ENCODE data around the gene ASB15. TPM values are rescaled to one million over a fixed set of nuclear protein-coding genes. Genes with fewer than 3 reads are reported as not detected.

Gene ASB15
- total RNA-seq, 3 donors from 2014 or later, result 0.15 TPM; not detected in 2

DNA sequence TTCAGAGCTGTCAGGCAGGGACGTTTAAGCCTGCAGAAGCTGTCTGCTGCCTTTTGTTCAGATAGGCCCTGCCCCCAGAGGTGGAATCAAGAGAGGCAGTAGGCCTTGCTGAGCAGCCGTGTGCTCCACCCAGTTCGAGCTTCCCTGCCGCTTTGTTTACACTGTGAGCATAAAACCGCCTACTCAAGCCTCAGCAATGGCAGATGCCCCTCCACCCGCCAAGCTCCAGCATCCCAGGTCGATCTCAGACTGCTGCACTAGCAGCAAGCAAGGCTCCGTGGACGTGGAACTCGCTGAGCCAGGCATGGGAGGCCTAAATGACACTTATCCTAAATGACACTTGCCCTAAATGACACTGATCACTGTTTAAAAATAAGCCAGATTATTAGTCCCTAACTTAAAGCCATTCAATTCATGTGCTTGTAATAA lies 6.8 kb upstream of the ASB15 start:
- no peak for DNase-seq (ENCODE audit: low spot score in 2 of 2)
- H3K4me1 ChIP-seq, result no peaks in the 10 kb centered on the region
- H3K27me3 ChIP-seq, result no peaks in the 10 kb centered on the region
- no peak overlapping the region for H3K27ac ChIP-seq
- no peaks in the 10 kb centered on the region for H3K9me3 ChIP-seq
- TF ChIP-seq POLR2A (IDR thresholded peaks at IDR 0.05) (no peak), POLR2AphosphoS5 (IDR thresholded peaks at IDR 0.05) (no peak)
- TF ChIP-seq, protein P1, sequence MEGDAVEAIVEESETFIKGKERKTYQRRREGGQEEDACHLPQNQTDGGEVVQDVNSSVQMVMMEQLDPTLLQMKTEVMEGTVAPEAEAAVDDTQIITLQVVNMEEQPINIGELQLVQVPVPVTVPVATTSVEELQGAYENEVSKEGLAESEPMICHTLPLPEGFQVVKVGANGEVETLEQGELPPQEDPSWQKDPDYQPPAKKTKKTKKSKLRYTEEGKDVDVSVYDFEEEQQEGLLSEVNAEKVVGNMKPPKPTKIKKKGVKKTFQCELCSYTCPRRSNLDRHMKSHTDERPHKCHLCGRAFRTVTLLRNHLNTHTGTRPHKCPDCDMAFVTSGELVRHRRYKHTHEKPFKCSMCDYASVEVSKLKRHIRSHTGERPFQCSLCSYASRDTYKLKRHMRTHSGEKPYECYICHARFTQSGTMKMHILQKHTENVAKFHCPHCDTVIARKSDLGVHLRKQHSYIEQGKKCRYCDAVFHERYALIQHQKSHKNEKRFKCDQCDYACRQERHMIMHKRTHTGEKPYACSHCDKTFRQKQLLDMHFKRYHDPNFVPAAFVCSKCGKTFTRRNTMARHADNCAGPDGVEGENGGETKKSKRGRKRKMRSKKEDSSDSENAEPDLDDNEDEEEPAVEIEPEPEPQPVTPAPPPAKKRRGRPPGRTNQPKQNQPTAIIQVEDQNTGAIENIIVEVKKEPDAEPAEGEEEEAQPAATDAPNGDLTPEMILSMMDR (IDR thresholded peaks at IDR 0.05), result no peak
- H3K36me3 ChIP-seq, result no peaks in the 10 kb centered on the region
- no peak overlapping the region for H3K4me3 ChIP-seq
- intact Hi-C loops (cut with DNase I; ENCODE audit: low total_unique reads), result no loop called here

DNA sequence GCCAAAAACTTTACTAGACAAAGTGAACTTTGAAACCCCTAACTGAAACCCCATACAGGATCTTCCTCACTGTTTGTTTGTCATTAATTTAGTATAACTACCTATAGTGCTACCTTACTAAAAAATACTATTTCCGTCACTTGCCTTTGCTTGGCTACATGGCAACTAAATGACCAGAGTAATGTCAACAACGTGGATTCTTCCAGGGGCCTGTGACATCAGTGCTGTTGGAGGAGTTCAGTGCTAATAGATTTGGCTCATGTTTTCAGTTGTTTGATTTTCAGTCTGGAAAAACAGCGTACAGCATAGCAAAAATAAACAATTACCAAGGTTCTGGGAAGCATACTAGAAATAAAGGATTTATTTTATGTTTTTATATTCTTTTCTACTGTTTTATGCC lies 3.0 kb upstream of the ASB15 start:
- Histone ChIP-seq H3K4me3 (no peak overlapping the region), H3K36me3 (no peaks in the 10 kb centered on the region), H3K27ac (no peak overlapping the region), H3K4me1 (no peaks in the 10 kb centered on the region), H3K9me3 (no peaks in the 10 kb centered on the region), H3K27me3 (no peaks in the 10 kb centered on the region)
- TF ChIP-seq POLR2A (IDR thresholded peaks at IDR 0.05), result no peak
- TF ChIP-seq POLR2AphosphoS5 (IDR thresholded peaks at IDR 0.05), result no peak
- TF ChIP-seq, protein P1 (IDR thresholded peaks at IDR 0.05), result no peak
- intact Hi-C loops (cut with DNase I; ENCODE audit: low total_unique reads), result no loop called here
- DNase-seq (ENCODE audit: low spot score in 2 of 2), result no peak

DNA sequence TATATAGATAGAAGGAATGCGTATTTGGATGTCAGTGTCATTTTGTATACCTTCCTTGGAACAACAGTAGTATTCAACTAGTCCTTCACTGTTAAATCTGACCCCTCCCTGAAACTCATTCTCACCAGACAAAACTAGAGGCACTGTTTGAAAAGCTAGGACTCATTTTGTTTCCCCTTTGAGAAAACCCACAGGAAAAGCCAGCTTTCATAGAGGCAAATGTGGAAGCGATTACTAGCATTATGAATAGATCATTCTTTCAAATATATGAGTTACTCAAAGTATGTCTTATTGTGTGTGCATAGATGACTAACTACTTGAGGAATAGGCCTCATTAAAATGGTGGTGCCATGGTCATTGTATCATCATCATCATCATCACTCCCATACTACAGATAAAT lies 1.9 kb upstream of the ASB15 start:
- Histone ChIP-seq H3K4me1 (no peaks in the 10 kb centered on the region), H3K9me3 (no peaks in the 10 kb centered on the region), H3K36me3 (no peaks in the 10 kb centered on the region), H3K27ac (no peak overlapping the region), H3K4me3 (no peak overlapping the region), H3K27me3 (no peaks in the 10 kb centered on the region)
- TF ChIP-seq POLR2AphosphoS5 (IDR thresholded peaks at IDR 0.05) (no peak), POLR2A (IDR thresholded peaks at IDR 0.05) (no peak)
- TF ChIP-seq, protein P1 (IDR thresholded peaks at IDR 0.05), result no peak
- DNase-seq (ENCODE audit: low spot score in 2 of 2), result no peak
- intact Hi-C loops (cut with DNase I; ENCODE audit: low total_unique reads), result no loop called here

DNA sequence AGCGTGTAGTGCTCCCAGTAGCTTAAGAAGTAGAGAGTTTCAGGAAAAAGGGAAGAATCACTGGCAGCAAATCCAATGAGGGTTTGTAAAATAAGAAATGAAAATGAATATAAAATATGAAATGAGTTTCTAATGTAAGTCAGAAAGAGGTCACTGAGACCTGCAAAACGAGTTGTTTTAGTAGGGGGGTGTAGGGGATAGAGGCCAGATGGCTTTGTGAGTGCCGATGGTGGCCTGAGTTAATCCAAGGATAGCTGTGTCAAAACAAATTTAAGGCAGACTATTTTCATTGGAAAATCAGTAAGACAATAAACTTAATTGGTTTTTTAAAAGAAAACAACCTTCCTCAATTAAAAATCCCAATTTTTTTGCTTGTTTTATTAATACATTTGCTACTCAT lies 745 bp upstream of the ASB15 start:
- Histone ChIP-seq H3K27ac (no peak overlapping the region), H3K9me3 (no peaks in the 10 kb centered on the region), H3K4me1 (no peaks in the 10 kb centered on the region), H3K36me3 (no peaks in the 10 kb centered on the region), H3K4me3 (no peak overlapping the region), H3K27me3 (no peaks in the 10 kb centered on the region)
- no peak for DNase-seq (ENCODE audit: low spot score in 2 of 2)
- TF ChIP-seq POLR2AphosphoS5 (IDR thresholded peaks at IDR 0.05), result no peak
- TF ChIP-seq, protein P1 (IDR thresholded peaks at IDR 0.05), result no peak
- no peak for TF ChIP-seq POLR2A (IDR thresholded peaks at IDR 0.05)
- intact Hi-C loops (cut with DNase I; ENCODE audit: low total_unique reads), result no loop called here

DNA sequence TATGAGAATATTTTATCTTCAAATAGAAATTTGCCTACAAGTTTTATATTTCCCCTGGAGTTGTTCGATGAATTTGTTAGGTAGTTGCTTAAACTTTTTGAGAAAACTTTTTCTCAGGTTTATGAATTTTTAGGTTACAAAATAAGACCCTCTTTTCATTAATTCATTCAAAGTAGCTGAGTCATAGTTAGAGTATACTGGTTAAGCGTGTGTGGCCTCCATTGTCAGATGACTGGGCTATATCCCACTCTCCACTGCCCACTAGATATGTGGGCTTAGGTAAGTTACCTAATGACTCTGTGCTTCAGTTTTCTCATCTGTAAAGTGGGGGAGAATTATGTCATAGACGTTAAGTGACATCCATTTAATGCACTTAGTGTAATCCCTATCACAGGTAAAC lies 1.0 kb downstream of the ASB15 start:
- H3K36me3 ChIP-seq, result no peaks in the 10 kb centered on the region
- intact Hi-C loops (cut with DNase I; ENCODE audit: low total_unique reads), result no loop called here
- H3K9me3 ChIP-seq, result no peaks in the 10 kb centered on the region
- H3K4me3 ChIP-seq, result no peak overlapping the region
- no peaks in the 10 kb centered on the region for H3K4me1 ChIP-seq
- DNase-seq (ENCODE audit: low spot score in 2 of 2), result no peak
- H3K27me3 ChIP-seq, result no peaks in the 10 kb centered on the region
- no peak for TF ChIP-seq POLR2A (IDR thresholded peaks at IDR 0.05)
- TF ChIP-seq, protein P1 (IDR thresholded peaks at IDR 0.05), result no peak
- no peak for TF ChIP-seq POLR2AphosphoS5 (IDR thresholded peaks at IDR 0.05)
- H3K27ac ChIP-seq, result no peak overlapping the region
